HEK293 (cell line): ENCODE measurements around the gene TES.
"Not testable (repeated sequence)": the region's sequence is repeated elsewhere in the genome, so short reads cannot be mapped to it uniquely, and the experiment has no call there.

Experiments
- CTCF ChIA-PET: fragments of 350-600 bp; formaldehyde crosslinking; extraction: SDS; loops from one replicate; lab custom pipeline; 2021; ENCODE audit warnings: antibody characterized with exemption; lab: Yijun Ruan, JAX
- POLR2A ChIA-PET: fragments of 300-600 bp; formaldehyde crosslinking; extraction: SDS; loops from one replicate; lab custom pipeline; 2020; ENCODE audit warnings: antibody characterized with exemption, inconsistent platforms; lab: Yijun Ruan, JAX
- H3K27ac ChIP-seq: fragments of 200-500 bp; sonication (Bioruptor generic); 2 replicates; pipeline ENCODE4 v1.5.1; 2014; ENCODE audit warnings: low read depth, low read length, control low read depth, inconsistent platforms; ENCODE audit errors: extremely low read depth
- H3K36me3 ChIP-seq, 2 experiments: fragments of 200-500 bp in 1 of 2; sonication (Bioruptor generic) in 1 of 2; 1 replicate in 1 of 2; 2 replicates in 1 of 2; pipeline ENCODE4 v1.5.1; 2014 to 2017; ENCODE audit warnings: inconsistent platforms in 2 of 2, low read length in 2 of 2; ENCODE audit not compliant: control insufficient read depth in 2 of 2, insufficient read depth in 1 of 2
- H3K4me1 ChIP-seq: fragments of 200-500 bp; sonication (Bioruptor generic); 2 replicates; pipeline ENCODE4 v1.5.1; 2014; ENCODE audit warnings: mild to moderate bottlenecking, low read length, inconsistent platforms; ENCODE audit not compliant: control insufficient read depth, insufficient read depth
- H3K4me3 ChIP-seq: 2 replicates; pipeline ENCODE4 v1.5.1; 2011; ENCODE audit warnings: low read depth, mild to moderate bottlenecking, control low read depth, low read length, moderate library complexity
- H3K9me3 ChIP-seq: fragments of 200-500 bp; sonication (Bioruptor generic); 2 replicates; pipeline ENCODE4 v1.5.1; 2014; ENCODE audit warnings: low read depth, low read length, inconsistent platforms; ENCODE audit not compliant: control insufficient read depth, insufficient read depth
- KLF10 ChIP-seq: fragments of 450-650 bp; IDR thresholded peaks from 2 replicates; pipeline ENCODE4 v1.5.1; 2018; ENCODE audit warnings: missing biosample characterization, mild to moderate bottlenecking, missing genetic modification characterization
- MYNN ChIP-seq: fragments of 450-650 bp; formaldehyde crosslinking; IDR thresholded peaks from 2 replicates; pipeline ENCODE4 v1.5.1; 2016; ENCODE audit warnings: missing biosample characterization, missing genetic modification characterization, borderline replicate concordance
- REPIN1 ChIP-seq: fragments of 450-650 bp; formaldehyde crosslinking; IDR thresholded peaks from 2 replicates; pipeline ENCODE4 v1.5.1; 2017; ENCODE audit warnings: missing biosample characterization, missing genetic modification characterization, low read depth
- ZEB2 ChIP-seq: fragments of 450-650 bp; formaldehyde crosslinking; IDR thresholded peaks from 2 replicates; pipeline ENCODE4 v1.5.1; 2016; ENCODE audit warnings: missing biosample characterization, missing genetic modification characterization
- ZFP69B ChIP-seq: fragments of 450-650 bp; formaldehyde crosslinking; IDR thresholded peaks from 2 replicates; pipeline ENCODE4 v1.5.1; 2016; ENCODE audit warnings: missing biosample characterization, missing genetic modification characterization
- ZNF146 ChIP-seq: fragments of 450-650 bp; formaldehyde crosslinking; IDR thresholded peaks from 2 replicates; pipeline ENCODE4 v1.5.1; 2016; ENCODE audit warnings: missing biosample characterization, missing genetic modification characterization
- ZNF214 ChIP-seq: fragments of 450-650 bp; formaldehyde crosslinking; IDR thresholded peaks from 2 replicates; pipeline ENCODE4 v1.5.1; 2017; ENCODE audit warnings: missing biosample characterization, mild to moderate bottlenecking, missing genetic modification characterization, borderline replicate concordance
- ZNF239 ChIP-seq: fragments of 450-650 bp; formaldehyde crosslinking; IDR thresholded peaks from 2 replicates; pipeline ENCODE4 v1.5.1; 2016; ENCODE audit warnings: missing biosample characterization, missing genetic modification characterization
- ZNF335 ChIP-seq: fragments of 450-650 bp; formaldehyde crosslinking; conservative IDR thresholded peaks from 2 replicates; pipeline ENCODE4 v1.5.1; 2016; ENCODE audit warnings: missing biosample characterization, missing genetic modification characterization
- ZNF501 ChIP-seq: fragments of 450-650 bp; formaldehyde crosslinking; IDR thresholded peaks from 2 replicates; pipeline ENCODE4 v1.5.1; 2016; ENCODE audit warnings: missing biosample characterization, missing genetic modification characterization
- ZNF513 ChIP-seq: fragments of 450-650 bp; IDR thresholded peaks from 2 replicates; pipeline ENCODE4 v1.5.1; 2018; ENCODE audit warnings: missing biosample characterization, missing genetic modification characterization
- ZNF560 ChIP-seq: fragments of 450-650 bp; formaldehyde crosslinking; IDR thresholded peaks from 2 replicates; pipeline ENCODE4 v1.5.1; 2017; ENCODE audit warnings: missing biosample characterization, missing genetic modification characterization, borderline replicate concordance
- ZNF654 ChIP-seq: fragments of 450-650 bp; formaldehyde crosslinking; IDR thresholded peaks from 2 replicates; pipeline ENCODE4 v1.5.1; 2016; ENCODE audit warnings: low read depth, missing biosample characterization, missing genetic modification characterization
- ZNF701 ChIP-seq: fragments of 450-650 bp; formaldehyde crosslinking; IDR thresholded peaks from 2 replicates; pipeline ENCODE4 v1.5.1; 2016; ENCODE audit warnings: missing biosample characterization, missing genetic modification characterization
- ZNF837 ChIP-seq: fragments of 450-650 bp; formaldehyde crosslinking; IDR thresholded peaks from 2 replicates; pipeline ENCODE4 v1.5.1; 2016; ENCODE audit warnings: missing biosample characterization, missing genetic modification characterization
- TF ChIP-seq, protein P1 (sequence below): fragments of 450-650 bp; formaldehyde crosslinking; IDR thresholded peaks from 2 replicates; pipeline ENCODE4 v1.5.1; 2016; ENCODE audit warnings: missing biosample characterization, missing genetic modification characterization

TES gene

DNA sequence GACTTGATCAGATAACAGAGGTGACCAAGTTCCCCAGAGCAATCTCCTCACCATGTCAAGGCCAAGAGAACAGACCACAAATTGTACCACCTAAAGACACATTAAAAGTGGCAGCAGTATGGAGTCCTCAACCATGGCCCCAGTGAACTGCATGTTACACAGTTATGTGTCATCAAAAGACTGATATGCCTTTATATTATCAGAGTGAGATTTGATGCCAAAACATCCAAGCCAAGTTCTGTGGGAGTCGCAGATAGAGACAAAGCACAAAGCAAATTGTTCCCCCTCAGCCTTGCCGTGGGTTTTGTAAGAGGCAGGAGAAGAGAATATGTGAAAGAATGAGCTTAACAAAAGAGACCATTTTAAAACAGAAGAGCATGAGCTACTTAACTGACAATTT, 39.2 kb upstream of the TES start (continued):
- TF ChIP-seq ZNF239 = no peak
- TF ChIP-seq ZNF214 = no peak
- no peak for TF ChIP-seq ZNF335 (tag by site-specific recombination)
- TF ChIP-seq ZFP69B (tag by site-specific recombination) = no peak
- no peak for TF ChIP-seq ZNF701 (tag by site-specific recombination)
- no peak for TF ChIP-seq MYNN
- TF ChIP-seq ZNF837 (tag by site-specific recombination) = no peak

GRCh38 chr7:116172353-116172752, 38.0 kb upstream of the TES start:
- H3K27ac ChIP-seq = no peak overlapping the region
- no peaks in the 10 kb centered on the region for H3K4me1 ChIP-seq
- H3K36me3 ChIP-seq = no peaks in the 10 kb centered on the region
- H3K4me3 ChIP-seq = no peak overlapping the region
- H3K9me3 ChIP-seq = no peaks in the 10 kb centered on the region
- ChIA-PET CTCF (interaction anchor here (0.6 to 3.4 kb wide), 26 partner anchors 9 to 662 kb away, joined by 3 to 26 read pairs (median 4); no protein-coding TSS in a partner anchor), POLR2A (no interaction called here)
- TF ChIP-seq ZNF146 (no peak), ZNF513 (no peak), ZNF501 (tag by site-specific recombination) (no peak), KLF10 (tag by site-specific recombination) (no peak), ZNF560 (no peak), REPIN1 (tag by site-specific recombination) (no peak)

DNA sequence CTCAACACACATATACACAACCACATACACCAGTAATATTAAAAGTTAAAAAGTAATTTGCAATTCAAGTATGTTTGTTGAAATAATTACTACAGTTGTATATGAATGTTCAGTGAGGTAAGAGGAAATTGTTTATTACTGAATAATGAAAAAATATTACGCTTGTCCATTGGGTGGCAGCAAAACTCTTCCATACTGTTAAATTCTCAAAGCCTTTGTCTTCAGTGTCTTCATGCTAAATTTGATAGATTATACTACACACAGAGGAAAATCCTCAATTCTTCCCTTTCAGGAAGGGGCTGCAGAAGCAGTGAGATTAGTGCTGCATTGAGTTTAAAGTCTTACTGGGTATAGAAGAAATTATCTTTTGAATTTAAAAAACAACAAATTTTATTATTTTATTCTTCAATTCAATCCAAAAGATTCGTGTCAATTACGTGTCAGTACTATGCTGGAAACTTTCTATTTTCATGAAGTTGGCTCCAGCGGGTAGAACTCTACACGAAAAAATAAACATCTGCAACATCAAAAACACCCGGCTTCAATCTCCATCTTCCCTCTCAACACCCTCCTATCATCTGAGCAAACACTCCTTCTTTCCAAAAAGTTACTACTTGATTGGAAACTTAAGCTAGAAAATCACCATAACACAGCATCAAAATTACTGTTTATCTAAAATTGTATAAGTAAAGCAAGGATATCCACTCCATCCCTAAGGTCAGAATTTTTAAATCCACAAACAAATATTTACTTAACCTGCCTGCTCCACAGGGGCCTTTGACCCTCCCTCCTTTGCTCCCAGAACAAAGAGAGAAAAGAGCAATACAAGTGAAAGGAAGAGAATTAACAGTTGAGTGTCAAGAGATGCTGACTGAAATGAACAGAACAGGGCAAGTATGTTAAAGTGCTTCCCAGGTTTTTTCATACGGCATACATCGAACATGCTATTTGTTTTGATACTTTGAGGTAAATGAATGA, 37.0 kb upstream of the TES start:
- CTCF ChIA-PET = interaction anchor here (0.6 to 3.4 kb wide), 34 partner anchors 8 to 661 kb away, joined by 3 to 26 read pairs (median 4); partner anchors contain the start of gene TES
- Histone ChIP-seq H3K27ac (no peak overlapping the region), H3K36me3 (no peaks in the 10 kb centered on the region), H3K9me3 (no peaks in the 10 kb centered on the region), H3K4me3 (no peak overlapping the region), H3K4me1 (no peaks in the 10 kb centered on the region)
- TF ChIP-seq ZNF654 (tag by site-specific recombination) (peak; percentile 79), ZEB2 (tag by site-specific recombination) (no peak)
- TF ChIP-seq, protein P1, sequence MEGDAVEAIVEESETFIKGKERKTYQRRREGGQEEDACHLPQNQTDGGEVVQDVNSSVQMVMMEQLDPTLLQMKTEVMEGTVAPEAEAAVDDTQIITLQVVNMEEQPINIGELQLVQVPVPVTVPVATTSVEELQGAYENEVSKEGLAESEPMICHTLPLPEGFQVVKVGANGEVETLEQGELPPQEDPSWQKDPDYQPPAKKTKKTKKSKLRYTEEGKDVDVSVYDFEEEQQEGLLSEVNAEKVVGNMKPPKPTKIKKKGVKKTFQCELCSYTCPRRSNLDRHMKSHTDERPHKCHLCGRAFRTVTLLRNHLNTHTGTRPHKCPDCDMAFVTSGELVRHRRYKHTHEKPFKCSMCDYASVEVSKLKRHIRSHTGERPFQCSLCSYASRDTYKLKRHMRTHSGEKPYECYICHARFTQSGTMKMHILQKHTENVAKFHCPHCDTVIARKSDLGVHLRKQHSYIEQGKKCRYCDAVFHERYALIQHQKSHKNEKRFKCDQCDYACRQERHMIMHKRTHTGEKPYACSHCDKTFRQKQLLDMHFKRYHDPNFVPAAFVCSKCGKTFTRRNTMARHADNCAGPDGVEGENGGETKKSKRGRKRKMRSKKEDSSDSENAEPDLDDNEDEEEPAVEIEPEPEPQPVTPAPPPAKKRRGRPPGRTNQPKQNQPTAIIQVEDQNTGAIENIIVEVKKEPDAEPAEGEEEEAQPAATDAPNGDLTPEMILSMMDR (tag by site-specific recombination) = peak; percentile 52; the same call in 1 of the 2 replicates
- POLR2A ChIA-PET = interaction anchor here (0.5 to 1.5 kb wide), 2 partner anchors 18 to 67 kb away, joined by 3 read pairs; no protein-coding TSS in a partner anchor

- H3K9me3 ChIP-seq, POLR2A ChIA-PET, H3K36me3 ChIP-seq, H3K27ac ChIP-seq, H3K4me1 ChIP-seq, H3K4me3 ChIP-seq: not testable (repeated sequence)
- CTCF ChIA-PET = interaction anchor here (0.6 to 6.8 kb wide), 6 partner anchors 61 to 416 kb away, joined by 5 to 131 read pairs (median 19); no protein-coding TSS in a partner anchor
Measured at GRCh38 chr7:116175095-116175494, 35.2 kb upstream of the TES start.
